Measurements from ENCODE around the gene PHTF1.

The PHTF1 gene

GRCh38 chr1:113662101-113662500, 97.2 kb downstream of the PHTF1 start:
- DNase-seq: no peak

- DNase-seq: no peak
Measured at GRCh38 chr1:113660088-113660487, 99.2 kb downstream of the PHTF1 start.

- no peak for DNase-seq
Measured at GRCh38 chr1:113659556-113659955, 99.7 kb downstream of the PHTF1 start.

- no peak for DNase-seq
Measured at GRCh38 chr1:113659035-113659434, 100.3 kb downstream of the PHTF1 start.

GRCh38 chr1:113657556-113658063, 101.7 kb downstream of the PHTF1 start:
- DNase-seq: peak in 1 of 2 experiments; percentile 5

- DNase-seq: no peak
Measured at GRCh38 chr1:113657126-113657525, 102.2 kb downstream of the PHTF1 start.

GRCh38 chr1:113654883-113655282, 104.4 kb downstream of the PHTF1 start:
- peak in 1 of 2 experiments; percentile 1 for DNase-seq

- DNase-seq: no peak
Measured at GRCh38 chr1:113653741-113654140, 105.5 kb downstream of the PHTF1 start.

- DNase-seq: no peak
Measured at GRCh38 chr1:113652771-113653170, 106.5 kb downstream of the PHTF1 start.

- DNase-seq: no peak
Measured at GRCh38 chr1:113648478-113648877, 110.8 kb downstream of the PHTF1 start.

GRCh38 chr1:113647164-113647563, 112.1 kb downstream of the PHTF1 start:
- DNase-seq: no peak
